VCaP (cell line): ENCODE measurements around the gene ELAVL1.
A peak's percentile ranks its signal among the peaks of the same experiment; 100 is the strongest.

ENCODE experiments used
- H3K27ac ChIP-seq: fragments of 450-650 bp; 2 replicates; pipeline ENCODE4 v1.5.1; 2017
- CTCF ChIP-seq: fragments of 450-650 bp; conservative IDR thresholded peaks from 2 replicates; pipeline ENCODE4 v1.5.1; 2017; ENCODE audit warnings: mild to moderate bottlenecking, moderate library complexity

ELAVL1 gene

GRCh38 chr19:7979559-7979958 is 25.9 kb downstream of the ELAVL1 start:
- no peak overlapping the region for H3K27ac ChIP-seq
- no peak for TF ChIP-seq CTCF

GRCh38 chr19:7979011-7979410 is 26.4 kb downstream of the ELAVL1 start:
- TF ChIP-seq CTCF, result 0 out of 2 replicates have a peak, but pooled peaks have one; percentile 5
- H3K27ac ChIP-seq, result no peak overlapping the region

- no peak overlapping the region for H3K27ac ChIP-seq
- TF ChIP-seq CTCF, result no peak
Measured at GRCh38 chr19:7978179-7978825, 27.1 kb downstream of the ELAVL1 start.

- H3K27ac ChIP-seq, result no peak overlapping the region
- no peak for TF ChIP-seq CTCF
Measured at GRCh38 chr19:7977723-7978040, 27.8 kb downstream of the ELAVL1 start.

GRCh38 chr19:7977021-7977722 is 28.3 kb downstream of the ELAVL1 start:
- TF ChIP-seq CTCF, result no peak
- no peak overlapping the region for H3K27ac ChIP-seq

GRCh38 chr19:7976461-7976860 is 29.0 kb downstream of the ELAVL1 start:
- no peak for TF ChIP-seq CTCF

GRCh38 chr19:7975037-7975436 is 30.4 kb downstream of the ELAVL1 start:
- no peak overlapping the region for H3K27ac ChIP-seq
- TF ChIP-seq CTCF, result no peak

More at GRCh38 chr19:7976461-7976860, 29.0 kb downstream of the ELAVL1 start:
- H3K27ac ChIP-seq, result no peak overlapping the region
